OCI-LY3 (cell line): Measurements from ENCODE around the gene ACY1.

Experiments
- CTCF ChIP-seq: fragments of 200-600, 300-600 bp; sonication (generic); IDR thresholded peaks from 2 replicates; pipeline ENCODE4 v1.5.1; 2014; ENCODE audit warnings: antibody characterized with exemption, low read length, low read depth
- EZH2phosphoT487 ChIP-seq: fragments of 200-600 bp; shearing (Covaris generic); IDR thresholded peaks from 2 replicates; pipeline ENCODE4 v1.6.1; 2018; ENCODE audit warnings: antibody characterized with exemption, mixed run types, low read depth

- TF ChIP-seq CTCF (no peak), EZH2phosphoT487 (no peak)
Measured at GRCh38 chr3:51959651-51960050, 23.7 kb upstream of the ACY1 start.
